HepG2 (cell line): Measurements from ENCODE around the gene SCYL1. TPM values are rescaled to one million over a fixed set of nuclear protein-coding genes. Genes with fewer than 3 reads are reported as not detected.

Experiments used
- ATAC-seq: fragments of 200-7000 bp; cut with Tn5 transposase; 3 replicates; pipeline ENCODE4 v1.9.1; 2020; ENCODE audit warnings: mild to moderate bottlenecking, moderate library complexity
- BruUV-seq: library from RNA; stranded (reverse); fragments of 400-500 nt; replicated peaks from 2 replicates; lab custom pipeline; 2021; lab: Mats Ljungman, UMichigan
- CTCF ChIA-PET: fragments of 300-600 bp; formaldehyde crosslinking; extraction: SDS; loops from one replicate; lab custom pipeline; 2021; ENCODE audit warnings: low total read pairs, inconsistent platforms, low intra/inter-chr PET ratio; lab: Yijun Ruan, JAX
- POLR2A ChIA-PET: fragments of 350-600 bp; sonication (Branson Sonifier 250); formaldehyde crosslinking; loops from one replicate; lab custom pipeline; 2020; ENCODE audit warnings: antibody characterized with exemption, inconsistent platforms; lab: Yijun Ruan, JAX
- DNase-seq: peaks from one replicate; pipeline ENCODE4 v3.0.0-alpha.2; 2015; ENCODE audit warnings: low spot score
- FAIRE-seq: peaks from 3 replicates; lab custom pipeline; 2011; peaks lifted over from hg19 to GRCh38; lab: Jason Lieb, UNC
- H2AFZ ChIP-seq: one replicate; pipeline ENCODE4 v1.6.1; 2011; ENCODE audit warnings: low read length, inconsistent platforms
- H3K27ac ChIP-seq: fragments of 300-600 bp; 3 replicates; pipeline ENCODE4 v1.8.0; 2011; ENCODE audit warnings: mixed run types, mild to moderate bottlenecking, mixed read lengths, low read length, inconsistent platforms; ENCODE audit not compliant: insufficient read depth; ENCODE audit errors: extremely low read length
- H3K27me3 ChIP-seq, 2 experiments: fragments of 200-600 bp in 1 of 2; 2 replicates in 1 of 2; 3 replicates in 1 of 2; pipeline versions ENCODE4 v1.6.0 to v1.8.0; 2011; ENCODE audit warnings: low read length in 2 of 2, mild to moderate bottlenecking in 2 of 2, moderate library complexity in 2 of 2, inconsistent platforms in 1 of 2; ENCODE audit not compliant: insufficient read depth in 2 of 2, control insufficient read depth in 1 of 2
- H3K36me3 ChIP-seq, 2 experiments: fragments of 200-600 bp in 1 of 2; replicated peaks in 1 of 2; 2 replicates in 1 of 2; 3 replicates in 1 of 2; pipeline versions ENCODE4 v1.5.1 to v1.8.0; 2011; ENCODE audit warnings: low read length in 2 of 2, inconsistent platforms in 1 of 2; ENCODE audit not compliant: insufficient read depth in 2 of 2, control insufficient read depth in 1 of 2
- H3K4me1 ChIP-seq: 2 replicates; pipeline ENCODE4 v1.5.1; 2012; ENCODE audit warnings: low read length, inconsistent platforms; ENCODE audit not compliant: insufficient read depth
- H3K4me2 ChIP-seq: 2 replicates; pipeline ENCODE4 v1.6.0; 2011; ENCODE audit warnings: low read depth, low read length, inconsistent platforms
- H3K4me3 ChIP-seq, 3 experiments: fragments of 200-600 bp in 1 of 3; sonication (generic), shearing (Covaris generic) in 1 of 3; replicated peaks in 1 of 3; 2 replicates each; pipeline ENCODE4 v1.5.1; 2011 to 2016; ENCODE audit warnings: low read length in 3 of 3, inconsistent platforms in 2 of 3, low read depth in 2 of 3, mild to moderate bottlenecking in 2 of 3, control low read depth in 1 of 3, mixed read lengths in 1 of 3; ENCODE audit not compliant: insufficient read depth in 1 of 3
- H3K79me2 ChIP-seq: one replicate; pipeline ENCODE4 v1.6.1; 2011; ENCODE audit warnings: low read length, inconsistent platforms; ENCODE audit not compliant: insufficient read depth
- H3K9ac ChIP-seq: 2 replicates; pipeline ENCODE4 v1.6.0; 2011; ENCODE audit warnings: mild to moderate bottlenecking, low read depth, low read length, inconsistent platforms; ENCODE audit not compliant: insufficient read depth
- H3K9me3 ChIP-seq: 2 replicates; pipeline ENCODE4 v1.5.1; 2012; ENCODE audit warnings: mild to moderate bottlenecking, low read length
- H4K20me1 ChIP-seq: 2 replicates; pipeline ENCODE4 v1.6.0; 2011; ENCODE audit warnings: inconsistent platforms, mild to moderate bottlenecking, low read length, moderate library complexity; ENCODE audit not compliant: insufficient read depth
- AGO2 ChIP-seq: fragments of 200-400 bp; formaldehyde crosslinking; optimal IDR thresholded peaks from 2 replicates; pipeline ENCODE3; 2017; ENCODE audit warnings: mild to moderate bottlenecking, low read depth, low read length, moderate library complexity
- CENPX ChIP-seq: sonication (generic); formaldehyde crosslinking; IDR thresholded peaks from 2 replicates; pipeline ENCODE4 v1.9.0; 2021; ENCODE audit warnings: mild to moderate bottlenecking, missing genetic modification reagents, moderate library complexity
- CHD2 ChIP-seq: IDR thresholded peaks from 2 replicates; pipeline ENCODE4 v1.6.1; 2011; ENCODE audit warnings: low read depth, low read length, improper control_type of control experiment
- FOXP1 ChIP-seq, 2 experiments: fragments of 450-650 bp in 1 of 2; IDR thresholded peaks; 2 replicates each; pipeline ENCODE4 v1.6.1; 2017 to 2018; ENCODE audit warnings: antibody characterized with exemption in 1 of 2
- JDP2 ChIP-seq: sonication (generic); formaldehyde crosslinking; IDR thresholded peaks from 2 replicates; pipeline ENCODE4 v1.8.1; 2022; ENCODE audit warnings: missing genetic modification reagents, borderline replicate concordance
- KLF15 ChIP-seq: sonication (generic); formaldehyde crosslinking; IDR thresholded peaks from 2 replicates; pipeline ENCODE4 v1.8.1; 2023; ENCODE audit warnings: borderline replicate concordance, mild to moderate bottlenecking, inconsistent platforms, missing genetic modification reagents, mixed read lengths
- KLF9 ChIP-seq: IDR thresholded peaks from 2 replicates; pipeline ENCODE4 v1.6.1; 2016; ENCODE audit warnings: low read depth
- MBNL3 ChIP-seq: fragments of 250-450 bp; sonication (Bioruptor Pico); conservative IDR thresholded peaks from 2 replicates; pipeline ENCODE4 v1.8.0; 2022; ENCODE audit warnings: mild to moderate bottlenecking, inconsistent platforms
- MXD4 ChIP-seq: IDR thresholded peaks from 2 replicates; pipeline ENCODE4 v1.6.1; 2016; ENCODE audit warnings: mild to moderate bottlenecking, missing biosample characterization, missing genetic modification reagents
- MYNN ChIP-seq: sonication (generic); formaldehyde crosslinking; IDR thresholded peaks from 2 replicates; pipeline ENCODE4 v1.4.0; 2020; ENCODE audit warnings: mild to moderate bottlenecking, low read depth, missing genetic modification reagents
- SPEN ChIP-seq: sonication (generic); formaldehyde crosslinking; IDR thresholded peaks from 2 replicates; pipeline ENCODE4 v1.5.1; 2020; ENCODE audit warnings: low read depth, mild to moderate bottlenecking, missing genetic modification reagents
- ZNF543 ChIP-seq: sonication (generic); formaldehyde crosslinking; IDR thresholded peaks from 2 replicates; pipeline ENCODE4 v1.4.0; 2020; ENCODE audit warnings: mild to moderate bottlenecking, missing genetic modification reagents
- ZNF850 ChIP-seq: sonication (generic); formaldehyde crosslinking; conservative IDR thresholded peaks from 2 replicates; pipeline ENCODE4 v1.9.0; 2021; ENCODE audit warnings: mild to moderate bottlenecking, missing genetic modification reagents
- WGBS: methylation state at CpG from one replicate; pipeline ENCODE4 v1.1.6; 2017; ENCODE audit warnings: low lambda C conversion rate; 5-methylcytosine and 5-hydroxymethylcytosine counted together
- in situ Hi-C: cut with HindIII; loops from 2 replicates; pipeline ENCODE4 v1.10.0; 2017; ENCODE audit warnings: low pct_unique_long_range_greater_than_20kb; ENCODE audit not compliant: extremely low pct_ligation_motif_present
- intact Hi-C: fragments of 100-400 bp; cut with micrococcal nuclease; formaldehyde crosslinking; loops from one replicate; pipeline ENCODE4 v1.10.0; 2022; ENCODE audit not compliant: unreplicated experiment
- polyA plus RNA-seq, 8 experiments: library from polyadenylated mRNA; depleted of rRNA in 3 of 8; stranded (reverse) in 7 of 8; unstranded in 1 of 8; fragments of >200 nt; fragmentation: Illumina TruSeq in 4 of 8; extraction: Trizol in 4 of 8; gene quantifications; 2 replicates each; pipeline versions ENCODE4 v1.2.1 to v1.2.3, GENCODE V29; 2011 to 2016; ENCODE audit warnings: low read depth in 4 of 8, missing spikeins in 1 of 8, mixed read lengths in 1 of 8; ENCODE audit not compliant: insufficient read depth in 1 of 8
- total RNA-seq, 5 experiments: library from RNA; depleted of rRNA; stranded (reverse); fragments of >200 nt; fragmentation: Illumina TruSeq; extraction: Trizol; gene quantifications; 2 replicates each; pipeline ENCODE4 v1.2.3, GENCODE V29; 2016; ENCODE audit warnings: low read depth in 1 of 5
- TF ChIP-seq, protein P1 (sequence below): IDR thresholded peaks from 2 replicates; pipeline ENCODE4 v1.6.1; 2016; ENCODE audit warnings: missing compliant biosample characterization, missing genetic modification reagents, borderline replicate concordance
- TF ChIP-seq, protein P2 (sequence below): sonication (generic); formaldehyde crosslinking; IDR thresholded peaks from 2 replicates; pipeline ENCODE4 v1.5.1; 2020; ENCODE audit warnings: missing genetic modification reagents, mild to moderate bottlenecking, borderline replicate concordance

The SCYL1 gene
- total and polyA plus RNA-seq, 2 of the 13 experiments (the other 11 are each of a cell fraction or from before 2014, with no cell fraction given): 65.9 to 103 TPM

DNA sequence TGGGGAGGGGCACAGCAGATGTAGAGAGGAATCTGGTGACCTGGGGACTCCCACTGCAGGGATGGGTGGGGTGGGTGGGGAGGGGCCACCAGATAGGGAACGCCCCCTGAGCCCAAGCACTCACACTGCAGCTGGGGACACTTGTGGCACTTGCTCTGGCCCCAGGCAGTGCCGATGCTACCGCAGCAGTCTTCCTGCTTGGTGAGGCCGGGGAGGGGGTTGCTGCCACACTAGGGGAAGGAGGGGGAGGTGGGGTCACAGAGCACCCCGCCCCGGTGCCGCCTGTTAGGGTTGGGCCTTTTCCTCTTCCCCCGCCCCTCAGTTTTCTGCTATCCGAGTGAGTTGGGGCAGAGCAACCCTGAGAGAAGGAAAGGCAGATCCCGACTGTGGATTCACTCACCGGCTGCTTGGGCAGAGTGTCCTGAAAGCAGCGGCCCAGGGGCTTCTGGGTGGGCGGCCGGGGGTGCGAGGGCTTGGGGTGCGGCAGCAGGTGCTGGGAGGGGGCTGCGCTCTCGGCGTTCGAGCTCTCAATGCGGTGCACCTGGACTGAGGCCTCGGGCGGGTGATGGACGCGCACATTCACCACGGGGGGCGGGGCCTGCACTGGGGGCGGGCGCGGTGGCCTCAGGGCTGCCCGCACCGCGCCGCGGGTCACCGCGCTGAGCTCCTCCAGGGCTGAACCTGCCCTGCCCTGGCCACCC lies 28.6 kb downstream of the SCYL1 start:
- Histone ChIP-seq H3K79me2 (peaks cover 8% of the 10 kb centered on the region), H3K9me3 (no peaks in the 10 kb centered on the region), H3K36me3 (peaks cover 3 to 5% of the 10 kb centered on the region in 2 experiments; a peak in 2 of 5 replicates), H2AFZ (no peak overlapping the region), H3K4me1 (peaks cover 57% of the 10 kb centered on the region), H3K4me2 (no peak overlapping the region), H3K4me3 (no peak overlapping the region), H4K20me1 (peaks cover 10% of the 10 kb centered on the region; the same call in 1 of the 2 replicates), H3K27me3 (no peaks in the 10 kb centered on the region), H3K9ac (no peak overlapping the region), H3K27ac (no peak overlapping the region)
- ATAC-seq: no peak
- no TSS peak for BruUV-seq
- TF ChIP-seq JDP2 (no peak), CHD2 (no peak), CENPX (CRISPR knock-in tag) (no peak), SPEN (CRISPR knock-in tag) (no peak), KLF9 (CRISPR knock-in tag) (no peak), MBNL3 (CRISPR knock-in tag) (no peak), KLF15 (CRISPR knock-in tag) (no peak), MXD4 (CRISPR knock-in tag) (no peak), ZNF850 (CRISPR knock-in tag) (no peak), FOXP1 (IDR thresholded peaks at IDR 0.05) (no peak), FOXP1 (CRISPR knock-in tag; IDR thresholded peaks at IDR 0.05) (no peak), ZNF543 (CRISPR knock-in tag) (no peak), MYNN (CRISPR knock-in tag) (no peak), AGO2 (no peak)
- TF ChIP-seq, protein P1, sequence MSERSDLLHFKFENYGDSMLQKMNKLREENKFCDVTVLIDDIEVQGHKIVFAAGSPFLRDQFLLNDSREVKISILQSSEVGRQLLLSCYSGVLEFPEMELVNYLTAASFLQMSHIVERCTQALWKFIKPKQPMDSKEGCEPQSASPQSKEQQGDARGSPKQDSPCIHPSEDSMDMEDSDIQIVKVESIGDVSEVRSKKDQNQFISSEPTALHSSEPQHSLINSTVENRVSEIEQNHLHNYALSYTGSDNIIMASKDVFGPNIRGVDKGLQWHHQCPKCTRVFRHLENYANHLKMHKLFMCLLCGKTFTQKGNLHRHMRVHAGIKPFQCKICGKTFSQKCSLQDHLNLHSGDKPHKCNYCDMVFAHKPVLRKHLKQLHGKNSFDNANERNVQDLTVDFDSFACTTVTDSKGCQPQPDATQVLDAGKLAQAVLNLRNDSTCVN (CRISPR knock-in tag): no peak
- TF ChIP-seq, protein P2, sequence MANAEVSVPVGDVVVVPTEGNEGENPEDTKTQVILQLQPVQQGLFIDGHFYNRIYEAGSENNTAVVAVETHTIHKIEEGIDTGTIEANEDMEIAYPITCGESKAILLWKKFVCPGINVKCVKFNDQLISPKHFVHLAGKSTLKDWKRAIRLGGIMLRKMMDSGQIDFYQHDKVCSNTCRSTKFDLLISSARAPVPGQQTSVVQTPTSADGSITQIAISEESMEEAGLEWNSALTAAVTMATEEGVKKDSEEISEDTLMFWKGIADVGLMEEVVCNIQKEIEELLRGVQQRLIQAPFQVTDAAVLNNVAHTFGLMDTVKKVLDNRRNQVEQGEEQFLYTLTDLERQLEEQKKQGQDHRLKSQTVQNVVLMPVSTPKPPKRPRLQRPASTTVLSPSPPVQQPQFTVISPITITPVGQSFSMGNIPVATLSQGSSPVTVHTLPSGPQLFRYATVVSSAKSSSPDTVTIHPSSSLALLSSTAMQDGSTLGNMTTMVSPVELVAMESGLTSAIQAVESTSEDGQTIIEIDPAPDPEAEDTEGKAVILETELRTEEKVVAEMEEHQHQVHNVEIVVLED (CRISPR knock-in tag): no peak
- DNase-seq: no peak
- in situ Hi-C loops (loop anchor here (10.0 kb wide), 1 partner anchor 301 kb away; the partner anchor contains the start of gene CFL1), intact Hi-C loops (no loop called here)
- FAIRE-seq: no peak
- CTCF ChIA-PET: no interaction called here
- WGBS: 97% methylated on average over 30 of the region's 37 CpGs
- POLR2A ChIA-PET: no interaction called here
